ENCODE data around the gene RNF113B. TPM values are rescaled to one million over a fixed set of nuclear protein-coding genes. Genes with fewer than 3 reads are reported as not detected.

RNF113B gene
- total RNA-seq, 1 donor from 2014 or later = not detected

DNA sequence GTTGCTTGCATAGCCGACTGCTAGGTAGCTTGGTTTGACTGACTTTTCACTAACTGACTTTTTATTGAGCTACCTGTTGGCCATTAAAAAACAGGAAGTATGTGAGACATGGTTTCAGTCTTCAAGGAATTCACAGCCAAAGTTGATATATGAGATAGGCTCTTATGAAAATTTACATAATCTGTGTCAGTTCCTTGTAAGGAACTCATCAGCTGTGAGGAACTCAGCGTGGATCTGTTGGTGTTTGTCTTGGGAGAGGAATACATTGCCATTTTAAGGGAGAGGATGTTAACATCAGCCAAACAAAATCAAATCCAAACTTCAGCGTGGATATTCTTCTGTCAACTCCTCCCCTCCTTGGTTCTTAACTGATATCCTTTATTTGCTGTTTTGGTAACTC, 2.0 kb downstream of the RNF113B start:
- DNase-seq (ENCODE audit: low spot score) = no peak

DNA sequence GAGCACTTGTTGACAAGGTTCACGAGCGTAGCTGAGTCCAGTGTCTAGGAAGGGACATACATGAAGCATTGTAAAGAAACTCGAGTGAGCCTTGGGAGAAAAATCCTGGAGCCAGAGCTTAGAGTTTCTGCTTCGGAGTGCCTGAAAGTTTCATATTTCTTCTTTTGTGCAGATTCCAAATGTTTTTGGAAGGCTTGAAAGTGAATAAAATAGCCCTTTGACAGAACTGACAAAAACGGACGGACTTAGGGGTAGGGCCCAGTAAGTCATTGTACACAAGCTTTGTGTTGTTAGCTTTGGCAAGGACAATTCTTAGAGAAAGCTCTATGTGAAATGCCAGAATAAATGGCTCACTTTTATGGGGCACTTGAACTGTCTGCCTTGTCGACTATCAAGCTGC, 2.8 kb downstream of the RNF113B start:
- peak; percentile 48 for DNase-seq (ENCODE audit: low spot score)

DNA sequence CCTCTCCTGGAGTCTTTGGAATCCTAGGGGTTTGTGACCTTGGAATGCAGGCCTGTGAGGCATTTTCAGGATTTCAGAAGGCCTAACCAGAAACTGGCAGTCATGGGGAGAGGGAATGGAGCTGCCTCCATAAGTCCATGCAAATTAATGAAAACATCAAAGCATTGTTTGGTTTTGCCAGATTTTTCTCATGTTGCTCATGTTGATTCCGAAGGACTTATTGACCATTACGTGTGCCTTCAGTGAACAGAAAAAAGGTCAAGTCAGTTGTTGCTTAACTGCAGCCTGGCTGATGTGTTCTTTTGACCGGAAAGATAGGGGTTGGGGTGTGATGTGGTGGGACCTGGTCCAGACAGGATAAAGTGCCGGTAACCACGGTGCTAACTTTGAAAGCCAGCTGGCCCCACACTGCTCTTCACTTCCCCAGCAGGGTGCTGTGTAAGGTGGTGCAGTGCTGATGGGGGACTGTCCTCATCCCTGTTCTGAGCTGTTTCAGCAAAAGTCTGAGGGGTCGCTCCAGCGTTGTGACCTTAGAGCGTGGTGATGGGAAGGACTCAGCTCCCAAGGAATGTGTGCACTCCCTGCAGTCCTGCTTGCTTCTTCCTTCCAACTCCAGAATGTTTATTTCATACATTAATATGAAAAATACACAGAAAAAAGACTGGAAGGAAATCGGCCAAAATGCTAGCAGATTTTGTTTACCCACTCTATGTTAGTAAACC, 3.5 kb downstream of the RNF113B start:
- DNase-seq (ENCODE audit: low spot score) = peak; percentile 78

GRCh38 chr13:98172590-98173422, 4.3 kb downstream of the RNF113B start:
- DNase-seq (ENCODE audit: low spot score) = peak; percentile 89

GRCh38 chr13:98171900-98172589, 5.0 kb downstream of the RNF113B start:
- DNase-seq (ENCODE audit: low spot score) = peak; percentile 59

DNA sequence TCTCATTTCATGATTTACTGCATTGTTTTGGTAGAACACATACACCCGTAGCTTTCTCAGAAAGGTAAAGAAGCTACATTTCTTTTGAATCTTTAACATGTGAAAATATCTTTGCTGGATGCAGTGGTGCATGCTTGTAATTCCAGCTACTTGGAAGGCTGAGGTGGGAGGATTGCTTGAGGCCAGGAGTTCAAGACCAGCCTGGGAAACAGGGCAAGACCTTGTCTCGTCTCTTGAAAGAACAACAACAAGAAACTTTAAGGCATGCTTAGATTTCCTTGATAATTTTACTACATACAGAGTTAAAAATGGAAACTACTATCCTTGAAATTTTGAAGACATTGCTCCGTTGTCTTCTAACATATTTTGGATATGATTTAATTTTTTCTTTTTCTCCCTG, 7.7 kb downstream of the RNF113B start:
- DNase-seq (ENCODE audit: low spot score) = no peak

DNA sequence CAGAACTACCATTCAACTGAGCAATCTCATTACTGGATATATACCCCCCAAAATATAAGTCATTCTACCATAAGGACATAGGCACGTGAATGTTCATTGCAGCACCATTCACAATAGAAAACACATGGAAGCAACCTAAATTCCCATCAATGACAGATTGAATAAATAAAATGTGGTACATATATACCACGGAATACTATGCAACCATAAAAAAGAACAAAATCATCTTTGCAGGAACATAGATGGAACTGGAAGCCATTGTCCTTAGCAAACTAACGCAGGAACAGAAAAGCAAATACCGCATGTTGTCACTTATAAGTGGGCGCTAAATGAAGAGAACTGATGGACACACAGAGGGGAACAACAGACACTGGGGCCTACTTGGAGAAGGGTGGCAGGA, 14.1 kb downstream of the RNF113B start:
- DNase-seq (ENCODE audit: low spot score) = no peak

GRCh38 chr13:98158172-98158899, 18.7 kb downstream of the RNF113B start:
- peak; percentile 55 for DNase-seq (ENCODE audit: low spot score)

GRCh38 chr13:98157609-98158008, 19.5 kb downstream of the RNF113B start:
- no peak for DNase-seq (ENCODE audit: low spot score)

- DNase-seq (ENCODE audit: low spot score) = no peak
These were observed 19.9 kb downstream of the RNF113B start for GRCh38 chr13:98157188-98157587.

- no peak for DNase-seq (ENCODE audit: low spot score)
These were observed 20.8 kb downstream of the RNF113B start for GRCh38 chr13:98156259-98156658.

- peak; percentile 31 for DNase-seq (ENCODE audit: low spot score)
These were observed 21.5 kb downstream of the RNF113B start for GRCh38 chr13:98155475-98156109.

GRCh38 chr13:98150832-98151479, 26.1 kb downstream of the RNF113B start:
- no peak for DNase-seq (ENCODE audit: low spot score)

DNA sequence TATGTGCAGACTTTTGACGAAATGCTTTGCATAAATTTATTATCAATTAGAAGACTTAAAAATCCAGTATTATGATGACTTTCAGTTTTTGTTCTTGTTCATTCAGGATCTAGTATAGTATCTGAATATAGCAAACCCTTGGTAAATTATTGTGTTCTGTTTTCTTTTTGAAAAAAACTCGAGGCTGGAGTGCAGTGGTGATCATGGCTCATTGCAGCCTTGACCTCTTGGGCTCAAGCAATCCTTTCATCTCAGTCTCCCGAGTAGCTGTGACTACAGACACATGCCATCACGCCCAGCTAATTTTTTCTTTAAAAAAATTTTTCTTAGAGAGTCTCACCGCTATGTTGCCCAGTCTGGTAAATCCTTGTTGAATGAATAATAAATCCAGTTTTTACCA, 29.5 kb downstream of the RNF113B start:
- peak; percentile 29 for DNase-seq (ENCODE audit: low spot score)

- peak; percentile 57 for DNase-seq (ENCODE audit: low spot score)
These were observed 32.2 kb downstream of the RNF113B start for GRCh38 chr13:98144801-98145350.

- peak; percentile 42 for DNase-seq (ENCODE audit: low spot score)
These were observed 32.9 kb downstream of the RNF113B start for GRCh38 chr13:98144027-98144741.

- peak; percentile 22 for DNase-seq (ENCODE audit: low spot score)
These were observed 33.5 kb downstream of the RNF113B start for GRCh38 chr13:98143601-98144026.

GRCh38 chr13:98143157-98143553, 33.9 kb downstream of the RNF113B start:
- DNase-seq (ENCODE audit: low spot score) = no peak

GRCh38 chr13:98142380-98143156, 34.5 kb downstream of the RNF113B start, which contains the start of gene FARP1:
Gene FARP1 (plus strand): TSS chr13:98143094. CDS start chr13:98213243, 70,149 bp downstream.
- peak; percentile 75 for DNase-seq (ENCODE audit: low spot score)

Data from umbilical cord (tissue), 2 donors.